ENCODE data around the gene PPM1D. TPM values are rescaled to one million over a fixed set of nuclear protein-coding genes. Genes with fewer than 3 reads are reported as not detected.
A peak's percentile ranks its signal among the peaks of the same experiment; 100 is the strongest.
"Not testable (repeated sequence)": the region's sequence is repeated elsewhere in the genome, so short reads cannot be mapped to it uniquely, and the experiment has no call there.

PPM1D gene
- 10 to 100 TPM; 14.3 to 21.1 TPM for total RNA-seq
- long read RNA-seq, full-length matches to known transcripts: 33 of 38 reads
- long read RNA-seq, partial matches to known transcripts: 0 of 38 reads
- long read RNA-seq, other reads (novel, unspliced or antisense): 5 of 38 reads

DNA sequence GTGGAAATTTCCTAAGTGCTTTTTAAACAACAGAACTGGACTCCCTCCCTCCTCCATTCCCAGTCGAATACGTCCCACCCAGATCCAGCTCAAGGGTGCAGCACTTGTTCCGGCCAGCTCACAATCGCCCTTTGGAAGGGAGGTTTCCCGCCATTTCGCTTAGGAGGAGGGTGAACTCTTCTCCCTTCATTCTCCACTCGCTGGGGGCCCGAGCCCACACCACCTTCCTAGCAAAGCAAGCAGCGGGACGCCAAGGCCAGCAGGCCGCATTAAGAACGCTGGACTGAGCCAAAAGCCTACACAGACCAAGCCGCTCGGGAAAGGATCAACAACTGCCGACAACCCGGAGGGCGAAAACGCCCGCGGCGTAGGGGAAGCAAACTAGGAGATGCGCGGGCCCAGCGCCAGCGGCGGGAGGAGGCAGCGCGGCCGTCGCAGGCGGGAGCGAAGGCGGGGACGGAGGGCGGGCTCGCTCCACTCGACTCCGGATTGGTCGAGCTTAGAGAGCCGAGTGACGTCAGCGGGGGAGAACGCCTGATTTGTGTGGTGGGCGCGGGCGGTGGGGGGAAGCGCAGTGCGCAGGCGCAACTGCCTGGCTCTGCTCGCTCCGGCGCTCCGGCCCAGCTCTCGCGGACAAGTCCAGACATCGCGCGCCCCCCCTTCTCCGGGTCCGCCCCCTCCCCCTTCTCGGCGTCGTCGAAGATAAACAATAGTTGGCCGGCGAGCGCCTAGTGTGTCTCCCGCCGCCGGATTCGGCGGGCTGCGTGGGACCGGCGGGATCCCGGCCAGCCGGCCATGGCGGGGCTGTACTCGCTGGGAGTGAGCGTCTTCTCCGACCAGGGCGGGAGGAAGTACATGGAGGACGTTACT lies at the start of gene PPM1D:
Gene PPM1D, plus strand, starts transcription at position 574 of the 870 bp plus-strand sequence. Its CDS starts 222 bp downstream, at position 796.
- intact Hi-C loops (cut with DNase I, micrococcal nuclease): no loop called here
- peak; percentile 91 for ATAC-seq
- peak; percentile 99 to 100 for DNase-seq

DNA sequence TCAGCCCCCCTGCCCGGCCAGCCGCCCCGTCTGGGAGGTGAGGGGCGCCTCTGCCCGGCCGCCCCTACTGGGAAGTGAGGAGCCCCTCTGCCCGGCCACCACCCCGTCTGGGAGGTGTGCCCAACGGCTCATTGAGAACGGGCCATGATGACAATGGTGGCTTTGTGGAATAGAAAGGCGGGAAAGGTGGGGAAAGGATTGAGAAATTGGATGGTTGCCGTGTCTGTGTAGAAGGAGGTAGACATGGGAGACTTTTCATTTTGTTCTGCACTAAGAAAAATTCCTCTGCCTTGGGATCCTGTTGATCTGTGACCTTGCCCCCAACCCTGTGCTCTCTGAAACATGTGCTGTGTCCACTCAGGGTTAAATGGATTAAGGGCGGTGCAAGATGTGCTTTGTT lies 47.7 kb upstream of the PPM1D start:
- intact Hi-C loops (cut with DNase I, micrococcal nuclease); ATAC-seq; DNase-seq: not testable (repeated sequence)

DNA sequence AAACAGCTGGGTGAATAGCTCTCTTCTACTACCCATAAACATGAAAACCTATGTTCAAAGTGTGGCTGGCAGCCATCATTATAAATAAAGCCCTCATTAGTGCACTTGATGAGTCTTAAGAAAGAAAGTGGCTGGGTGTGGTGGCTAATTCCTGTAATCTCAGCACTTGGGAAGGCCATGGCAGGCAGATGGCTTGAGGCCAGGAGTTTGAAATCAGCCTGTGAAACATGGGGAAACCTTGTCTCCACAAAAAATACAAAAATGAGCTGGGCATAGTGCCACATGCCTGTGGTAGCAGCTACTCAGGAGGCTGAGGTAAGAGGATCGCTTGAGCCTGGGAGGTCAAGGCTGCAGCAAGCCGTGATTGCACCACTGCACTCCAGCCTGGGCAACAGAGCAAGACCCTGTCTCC lies 45.6 kb upstream of the PPM1D start:
- intact Hi-C loops (cut with DNase I, micrococcal nuclease): no loop called here
- no peak for ATAC-seq
- no peak for DNase-seq

DNA sequence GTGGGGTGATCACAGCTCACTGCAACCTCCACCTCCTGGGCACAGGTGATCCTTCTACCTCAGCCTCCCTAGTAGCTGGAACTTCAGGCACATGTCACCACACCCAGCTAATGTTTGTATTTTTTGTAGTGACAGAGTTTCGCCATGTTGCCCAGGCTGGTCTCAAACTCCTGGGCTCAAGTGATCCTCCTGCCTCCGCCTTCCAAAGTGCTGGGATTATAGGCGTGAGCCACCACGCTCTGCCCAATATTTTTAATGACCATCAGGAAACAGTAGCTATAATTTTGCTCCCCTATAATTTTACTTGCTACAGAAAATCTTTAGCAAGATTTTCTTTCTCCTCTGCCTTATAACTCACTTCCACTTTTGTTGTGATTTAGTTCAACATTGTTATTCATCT lies 44.2 kb upstream of the PPM1D start:
- no peak for ATAC-seq
- intact Hi-C loops (cut with DNase I, micrococcal nuclease): no loop called here
- DNase-seq: no peak

DNA sequence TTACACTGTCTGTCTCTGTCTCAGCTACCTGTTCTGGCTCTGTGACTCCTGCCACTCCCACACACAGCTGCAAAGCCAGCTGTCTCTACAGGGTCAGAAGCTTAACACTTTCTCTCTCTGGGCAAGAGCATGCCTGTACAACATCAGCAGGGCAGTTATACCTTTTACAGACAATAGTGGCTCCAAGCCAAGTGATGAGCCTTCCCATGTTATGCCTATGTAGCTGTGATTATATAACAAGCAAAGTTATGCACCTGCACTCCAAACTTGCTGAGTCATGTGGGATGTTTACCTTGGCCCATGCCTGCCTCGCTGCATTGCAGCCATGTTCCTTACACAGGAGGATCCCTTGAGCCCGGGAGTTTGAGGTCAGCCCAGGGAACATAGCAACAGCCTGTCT lies 42.2 kb upstream of the PPM1D start:
- intact Hi-C loops (cut with DNase I, micrococcal nuclease): no loop called here
- no peak for ATAC-seq

DNA sequence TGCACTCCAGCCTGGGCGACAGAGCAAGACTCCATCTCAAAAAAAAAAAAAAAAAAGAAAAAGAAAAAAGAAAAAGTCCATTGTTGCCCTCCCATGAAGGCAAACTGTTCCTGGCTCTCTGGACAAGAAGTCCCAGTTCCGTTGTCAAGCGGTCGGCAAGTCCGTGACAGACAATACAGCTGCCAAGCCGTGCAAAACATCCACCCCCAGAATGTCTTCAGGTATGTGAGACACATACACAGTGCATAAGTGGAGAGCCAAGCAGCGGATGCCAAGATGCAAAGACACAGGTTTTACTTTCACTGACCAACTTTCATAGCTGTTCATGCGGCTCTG lies 40.4 kb upstream of the PPM1D start:
- no peak for ATAC-seq
- intact Hi-C loops (cut with DNase I, micrococcal nuclease): no loop called here
- DNase-seq: no peak

More for the DNA sequence above, 42.2 kb upstream of the PPM1D start:
- DNase-seq: no peak

DNA sequence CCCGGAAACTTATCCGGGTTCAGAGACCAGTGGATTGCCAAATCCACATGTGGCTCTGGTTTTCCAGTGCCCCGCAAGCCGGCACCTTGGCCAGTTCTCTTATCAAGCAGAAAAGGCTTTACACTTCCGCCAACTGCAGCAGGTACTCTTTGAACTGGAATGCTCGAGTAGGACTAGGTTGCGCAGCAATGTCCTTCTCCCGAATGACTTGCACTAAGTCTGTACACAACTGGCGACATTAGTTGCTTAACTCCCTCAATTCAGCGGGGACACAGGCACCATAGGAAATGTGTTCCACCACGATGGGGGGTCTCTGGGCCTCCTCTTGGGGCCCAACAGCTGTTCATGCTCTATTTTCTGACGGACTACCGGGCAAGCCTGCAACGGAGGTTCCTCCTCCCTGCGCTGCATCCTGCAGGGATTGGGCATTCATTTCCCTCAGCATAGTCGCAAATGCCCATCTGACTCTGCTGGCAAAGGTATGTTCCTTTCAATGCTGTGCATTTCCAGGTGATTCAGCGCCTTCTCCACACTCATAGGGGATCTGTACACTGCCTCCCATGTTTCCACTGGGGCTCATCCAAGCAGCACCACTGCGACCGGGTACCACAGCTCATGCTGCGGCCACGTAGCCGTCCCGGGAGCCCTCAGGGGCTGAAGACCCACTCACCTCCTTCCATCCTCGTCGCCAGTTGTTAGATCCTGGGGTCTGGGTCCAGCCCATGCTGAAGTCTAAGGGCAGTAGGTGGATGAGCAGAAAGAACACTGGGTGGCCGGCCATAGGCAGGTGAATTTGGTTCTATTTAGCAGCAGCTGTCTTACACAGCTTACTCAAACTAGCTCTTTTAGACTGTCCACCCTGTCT lies 39.8 kb upstream of the PPM1D start:
- DNase-seq (no peak), ATAC-seq (no peak)
- intact Hi-C loops (cut with DNase I, micrococcal nuclease): no loop called here

DNA sequence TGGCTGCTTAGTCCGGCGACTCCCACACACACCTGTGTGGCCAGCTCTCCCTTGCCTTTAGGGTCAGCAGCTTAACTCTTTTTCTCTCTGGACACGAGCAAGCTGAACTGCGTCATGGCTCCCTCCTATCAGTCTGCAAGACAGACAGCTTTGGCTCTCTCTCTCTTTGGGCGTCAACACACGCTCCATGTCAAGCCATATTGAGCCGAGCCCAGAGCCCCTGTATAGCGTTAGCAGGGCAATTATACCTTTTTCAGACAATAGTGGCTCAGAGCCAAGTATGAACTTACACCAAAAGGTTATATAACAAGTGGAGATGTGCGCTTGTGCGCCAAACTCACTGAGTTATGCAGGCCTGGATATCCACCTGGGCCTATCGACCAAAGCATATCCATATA lies 39.1 kb upstream of the PPM1D start:
- intact Hi-C loops (cut with DNase I, micrococcal nuclease): no loop called here
- no peak for DNase-seq
- no peak for ATAC-seq

DNA sequence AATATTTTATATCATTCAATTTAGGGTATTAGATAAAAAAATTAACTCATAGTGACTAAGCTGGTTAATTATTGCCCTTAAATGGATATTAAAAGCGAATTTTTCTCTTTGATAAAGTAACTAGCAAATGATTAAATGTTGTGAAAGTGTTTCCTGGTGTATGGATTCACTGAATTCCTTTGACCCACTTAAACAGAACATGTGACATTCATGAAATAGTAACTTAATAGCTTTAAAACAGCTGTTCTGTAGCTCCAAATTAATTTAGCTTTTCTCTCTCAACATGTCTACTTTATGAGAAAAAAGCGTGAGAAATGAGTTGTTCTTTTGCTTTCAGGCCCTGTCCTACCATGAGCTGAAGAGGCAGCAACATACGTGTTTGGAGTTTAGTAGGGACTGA lies 37.6 kb upstream of the PPM1D start:
- no peak for ATAC-seq
- intact Hi-C loops (cut with DNase I, micrococcal nuclease): no loop called here
- DNase-seq: no peak

DNA sequence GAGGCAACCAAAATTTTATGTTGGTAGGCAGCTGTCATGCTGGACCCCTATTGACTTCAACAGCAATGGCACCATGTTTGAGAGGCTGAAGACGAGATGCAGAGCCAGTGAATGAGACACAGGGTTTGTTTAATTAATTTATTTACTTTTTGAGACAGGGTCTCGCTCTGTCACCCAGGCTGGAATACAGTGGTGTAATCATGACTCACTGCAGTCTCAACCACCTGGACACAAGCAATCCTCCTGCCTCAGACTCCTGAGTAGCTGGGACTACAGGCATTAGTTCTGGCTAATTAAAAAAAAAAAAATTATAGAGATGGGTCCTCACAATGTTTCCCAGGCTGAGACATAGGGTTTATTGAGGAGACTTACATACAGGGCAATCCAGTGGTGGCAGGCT lies 36.2 kb upstream of the PPM1D start:
- DNase-seq (no peak), ATAC-seq (no peak)
- intact Hi-C loops (cut with DNase I, micrococcal nuclease): no loop called here

DNA sequence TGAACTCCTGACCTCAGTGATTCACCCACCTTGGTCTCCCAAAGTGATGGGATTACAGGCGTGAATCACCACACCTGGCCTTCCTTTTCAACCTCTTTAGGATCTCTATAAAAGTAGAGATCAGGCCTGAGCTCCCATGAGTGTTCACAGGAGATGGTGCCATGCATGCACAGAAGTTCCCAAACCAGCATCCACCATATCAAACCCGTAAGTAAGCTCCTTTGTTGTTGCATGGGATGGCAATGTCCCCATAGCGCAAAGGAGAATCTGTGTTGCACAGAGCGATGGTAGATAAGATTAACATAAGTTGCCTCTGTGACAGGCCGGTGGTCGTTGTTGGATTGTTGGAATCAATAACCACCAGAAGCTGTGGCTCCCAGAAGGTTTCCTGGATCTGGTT lies 34.8 kb upstream of the PPM1D start:
- DNase-seq (no peak), ATAC-seq (no peak)
- intact Hi-C loops (cut with DNase I, micrococcal nuclease): no loop called here

DNA sequence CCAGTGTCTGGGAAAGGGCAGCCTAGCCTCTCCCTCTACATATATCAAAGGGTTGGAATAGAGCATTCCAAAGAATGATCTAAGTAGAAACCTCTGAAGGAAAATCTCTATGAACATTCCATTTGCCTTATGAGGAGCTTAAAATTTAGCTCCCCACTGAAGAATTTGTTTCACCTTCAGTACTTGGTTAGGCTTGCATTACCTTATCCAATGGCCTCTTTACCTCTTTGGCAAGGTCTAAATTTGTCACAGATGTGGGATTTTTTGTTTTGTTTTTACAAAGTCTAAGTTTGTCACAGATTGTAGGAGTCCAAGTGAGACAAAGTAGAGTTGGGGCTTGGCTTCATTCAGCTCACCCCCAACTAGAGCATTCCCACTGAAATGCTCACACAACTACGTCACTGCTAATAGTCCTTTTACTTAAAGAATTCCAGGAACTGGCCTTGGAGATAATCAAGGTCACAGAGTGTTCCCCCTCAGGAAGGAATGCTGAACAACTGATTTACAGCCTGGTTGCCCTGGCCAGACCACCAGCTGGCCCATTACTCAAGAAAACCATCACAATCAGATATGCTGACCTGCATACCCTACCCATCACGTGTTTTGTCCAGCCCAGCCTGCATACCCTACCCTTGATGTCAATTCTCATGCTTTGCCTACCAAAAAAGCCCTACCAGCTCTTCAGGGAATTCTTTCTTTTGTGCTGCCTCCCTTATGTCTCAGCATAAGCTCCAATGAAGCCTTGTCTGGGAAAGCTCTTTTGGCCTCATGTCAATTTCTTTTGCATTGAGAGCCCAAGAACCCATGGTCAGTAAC lies 26.5 kb upstream of the PPM1D start:
- intact Hi-C loops (cut with DNase I, micrococcal nuclease): no loop called here
- ATAC-seq (no peak), DNase-seq (no peak)

DNA sequence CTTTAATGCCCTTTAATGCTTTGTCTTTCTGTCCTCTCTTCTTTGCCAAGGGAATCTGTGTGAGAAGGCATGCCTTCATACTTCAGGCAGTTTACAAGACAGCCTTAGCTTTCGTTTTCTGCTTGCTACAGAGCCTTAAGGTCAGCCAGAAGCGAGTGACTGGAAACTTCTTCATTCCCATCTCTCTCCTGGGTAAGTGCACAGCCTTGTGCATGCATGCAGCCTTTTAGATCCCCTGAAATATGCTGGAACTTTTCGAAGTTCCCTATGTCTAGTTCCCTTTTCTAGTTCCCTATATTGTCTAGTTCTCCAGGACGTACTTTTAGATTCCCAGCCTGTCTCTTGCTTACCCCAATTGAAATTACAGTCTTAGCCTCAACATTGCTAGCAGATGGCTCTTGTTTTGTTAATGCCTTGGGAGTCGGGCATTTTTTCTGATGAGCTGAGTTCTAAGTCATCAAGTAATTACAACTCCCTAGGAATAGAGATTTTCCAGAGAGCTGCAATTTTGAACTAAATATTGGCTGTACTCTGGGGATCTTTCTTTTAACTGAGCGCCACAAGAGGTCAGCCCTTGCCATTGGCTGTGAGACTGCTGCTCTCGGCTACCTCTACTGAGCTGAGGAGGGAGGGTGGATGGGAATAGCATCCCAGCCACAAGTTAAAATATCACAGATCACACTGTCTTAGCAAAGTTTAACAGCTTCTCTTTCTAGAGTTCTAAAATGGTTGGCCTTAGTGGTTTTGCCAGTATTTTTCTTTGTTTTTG lies 22.7 kb upstream of the PPM1D start:
- intact Hi-C loops (cut with DNase I, micrococcal nuclease): loop anchor here in 1 of 2 donors (1.0 kb wide), 1 partner anchor 61 kb away; no protein-coding TSS in a partner anchor
- DNase-seq: peak in 1 of 2 donors; percentile 26
- peak; percentile 93 for ATAC-seq

DNA sequence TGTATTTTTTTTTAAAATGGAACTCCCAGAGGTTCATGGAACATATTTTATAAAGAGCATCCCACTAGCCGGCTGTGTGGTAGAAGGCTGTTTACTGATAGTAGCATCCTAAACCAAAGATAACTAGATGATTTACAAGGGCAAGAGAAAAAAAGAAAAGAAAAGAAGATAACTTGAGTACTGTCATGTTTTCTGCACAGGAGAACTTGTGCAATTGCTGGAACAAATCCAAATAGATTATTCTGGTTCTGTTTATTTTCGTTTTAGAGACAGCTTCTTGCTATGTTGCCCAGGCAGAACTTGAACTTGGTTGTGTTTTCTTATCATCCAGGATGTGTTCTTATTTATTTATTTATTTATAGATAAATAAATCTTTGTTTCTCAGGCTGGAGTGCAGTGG lies 20.9 kb upstream of the PPM1D start:
- ATAC-seq: no peak
- no peak for DNase-seq
- intact Hi-C loops (cut with DNase I, micrococcal nuclease): no loop called here

DNA sequence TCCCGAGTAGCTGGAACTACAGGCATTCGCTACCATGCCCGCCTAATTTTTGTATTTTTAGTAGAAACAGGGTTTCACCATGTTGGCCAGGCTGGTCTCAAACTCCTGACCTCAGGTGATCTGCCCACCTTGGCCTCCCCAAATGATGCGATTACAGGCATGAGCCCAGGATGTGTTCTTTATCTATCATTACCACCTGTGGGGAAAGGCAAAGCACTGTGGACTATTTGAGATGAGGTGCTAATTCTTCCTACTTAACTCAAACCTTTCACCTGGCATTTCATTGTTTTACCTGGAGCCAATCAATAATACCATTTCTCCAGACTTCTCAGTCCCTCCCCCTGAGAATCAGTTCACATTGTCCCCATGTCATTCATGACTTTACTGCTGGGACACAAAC lies 20.4 kb upstream of the PPM1D start:
- intact Hi-C loops (cut with DNase I, micrococcal nuclease): no loop called here
- no peak for DNase-seq
- ATAC-seq: no peak

DNA sequence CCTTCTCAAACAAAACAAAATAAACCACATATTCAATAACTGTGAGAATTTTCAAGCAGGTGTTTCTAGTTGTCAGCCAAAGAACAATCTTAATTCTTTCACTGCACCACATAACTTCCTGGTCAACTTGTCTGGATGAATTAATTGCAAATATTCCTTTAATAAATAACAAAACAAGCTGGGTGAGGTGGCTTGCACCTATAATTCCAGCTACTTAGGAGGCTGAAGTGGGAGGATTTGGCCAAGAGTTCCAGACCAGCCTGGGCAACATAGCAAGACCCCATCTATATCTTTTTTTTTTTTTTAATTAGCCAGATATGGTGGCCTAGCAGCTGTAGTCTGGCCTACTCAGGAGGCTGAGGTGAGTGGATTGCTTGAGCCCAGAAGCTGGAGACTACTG lies 17.0 kb upstream of the PPM1D start:
- ATAC-seq (no peak), DNase-seq (no peak)
- intact Hi-C loops (cut with DNase I, micrococcal nuclease): no loop called here

DNA sequence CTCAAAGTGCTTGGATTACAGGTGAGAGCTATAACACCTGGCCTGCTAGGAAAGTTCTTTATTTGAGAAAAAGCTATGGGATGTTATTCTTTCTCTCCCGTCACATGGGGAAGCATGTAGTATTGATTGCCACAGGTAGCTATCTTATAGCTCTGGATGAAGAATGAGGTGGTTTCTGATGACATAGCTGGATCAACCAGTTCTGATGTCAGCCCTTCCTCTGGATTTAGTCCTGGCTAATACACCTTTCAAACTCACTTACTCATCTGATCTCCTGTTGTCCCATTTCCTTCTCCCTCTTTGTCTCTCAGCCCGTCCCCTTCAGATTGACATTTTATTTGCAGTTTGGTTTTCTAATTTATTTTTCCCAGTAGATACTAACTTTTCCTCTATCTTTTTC lies 14.1 kb upstream of the PPM1D start:
- intact Hi-C loops (cut with DNase I, micrococcal nuclease): no loop called here
- ATAC-seq: no peak
- no peak for DNase-seq

DNA sequence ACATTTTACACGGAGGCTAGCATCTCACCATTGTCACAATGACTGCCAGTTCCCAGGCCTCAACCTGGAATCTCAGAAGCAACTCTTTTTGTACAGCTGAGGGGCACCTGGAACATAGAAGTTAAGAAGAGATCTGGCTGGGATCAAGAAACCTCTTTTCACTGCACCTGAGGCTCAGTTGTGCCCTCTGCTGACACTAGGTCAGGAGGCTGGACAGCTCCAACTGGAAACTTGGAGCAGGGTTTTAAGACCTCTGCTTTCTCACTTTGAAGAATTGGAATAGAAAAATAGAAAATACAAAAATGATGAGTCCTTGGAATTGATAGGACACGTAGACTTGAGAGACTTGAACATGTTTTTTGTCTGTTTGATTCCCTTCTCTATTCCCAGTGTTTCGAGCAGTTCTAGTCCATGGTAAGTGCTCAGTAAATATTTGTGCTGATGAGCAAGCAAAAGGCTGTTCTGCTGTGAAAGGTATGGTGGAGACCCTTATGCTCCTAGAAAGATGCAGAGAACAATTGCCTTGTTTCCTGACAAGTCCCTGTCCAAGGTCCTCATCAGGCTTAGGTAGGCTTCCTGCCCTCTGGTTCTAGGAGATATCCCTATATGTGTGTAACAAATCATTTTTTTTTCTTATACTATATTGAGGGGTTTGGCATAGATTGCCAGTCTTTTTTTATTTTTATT lies 13.6 kb upstream of the PPM1D start:
- peak; percentile 30 for ATAC-seq
- peak in 1 of 2 donors; percentile 12 for DNase-seq
- intact Hi-C loops (cut with DNase I, micrococcal nuclease): no loop called here

Data from left colon (tissue), 2 donors.